Left renal cortex interstitium (tissue), 4 donors: ENCODE data around the gene ERMARD. TPM values are rescaled to one million over a fixed set of nuclear protein-coding genes. Genes with fewer than 3 reads are reported as not detected.
A peak's percentile ranks its signal among the peaks of the same experiment; 100 is the strongest.

Experiments
- DNase-seq, 4 donors: peaks; one replicate each; pipeline ENCODE4 v3.0.0-alpha.2; 2013; ENCODE audit warnings: low read depth in 4 of 4, low spot score in 2 of 4, missing footprints in 1 of 4
- polyA plus RNA-seq, 4 donors: library from polyadenylated mRNA; unstranded; fragments of 120-200 nt; gene quantifications; one replicate each; pipeline ENCODE4 v1.2.1, GENCODE V29; 2013; ENCODE audit not compliant: insufficient read length in 4 of 4

The ERMARD gene
- polyA plus RNA-seq = 10 to 100 TPM; 31.2 to 63.2 (median 43.3) TPM

DNA sequence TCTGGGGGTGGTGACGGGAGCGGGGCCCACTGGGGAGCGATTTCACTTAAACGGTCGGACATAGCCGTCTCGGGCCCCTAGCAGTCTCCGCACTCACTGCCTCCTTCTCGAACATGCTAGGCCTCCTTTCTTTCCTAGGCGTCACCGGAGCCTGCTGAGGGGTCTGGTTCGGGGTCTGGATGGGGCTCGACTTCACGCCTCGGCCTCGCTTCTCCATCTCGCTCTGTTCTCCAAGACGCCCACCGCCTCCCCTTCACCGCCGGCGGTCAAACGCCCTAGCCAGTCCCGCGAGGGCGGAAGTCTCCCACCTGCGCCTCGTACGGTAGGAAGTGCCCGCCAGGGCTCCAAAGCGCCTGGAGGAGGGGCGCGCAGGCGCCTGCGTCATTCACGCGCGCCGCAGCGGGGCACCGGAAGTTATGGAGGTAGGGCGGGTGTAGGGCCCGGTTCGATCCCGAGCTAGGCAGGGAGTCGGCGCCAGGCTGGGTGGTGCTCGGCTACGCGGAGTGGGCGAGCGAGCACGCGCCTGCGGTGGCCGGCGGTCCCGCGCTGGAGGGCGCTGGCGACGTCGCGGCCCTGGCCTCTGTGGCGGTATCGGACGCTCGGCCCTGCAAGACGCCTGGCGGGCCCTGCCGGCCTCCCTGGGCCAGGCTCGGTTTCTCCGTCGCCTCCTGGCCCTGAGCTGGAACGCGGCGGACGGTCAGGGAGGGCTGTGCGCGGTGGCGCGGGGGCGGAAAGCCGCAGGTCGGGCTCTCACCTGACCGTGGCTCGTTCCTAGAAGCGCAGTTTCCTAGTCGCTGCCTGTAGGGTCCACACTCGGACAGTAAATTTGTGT is at the start of gene ERMARD, which contains the start of gene DYNLT2:
TSS of gene ERMARD (plus strand) at position 381 of the 832 bp plus-strand sequence. CDS start at position 417, 36 bp downstream.
TSS of gene DYNLT2 (minus strand) at position 331 of the 832 bp plus-strand sequence. CDS start at position 217, 114 bp downstream.
- peak; percentile 90 to 91 (median 90) for DNase-seq

DNA sequence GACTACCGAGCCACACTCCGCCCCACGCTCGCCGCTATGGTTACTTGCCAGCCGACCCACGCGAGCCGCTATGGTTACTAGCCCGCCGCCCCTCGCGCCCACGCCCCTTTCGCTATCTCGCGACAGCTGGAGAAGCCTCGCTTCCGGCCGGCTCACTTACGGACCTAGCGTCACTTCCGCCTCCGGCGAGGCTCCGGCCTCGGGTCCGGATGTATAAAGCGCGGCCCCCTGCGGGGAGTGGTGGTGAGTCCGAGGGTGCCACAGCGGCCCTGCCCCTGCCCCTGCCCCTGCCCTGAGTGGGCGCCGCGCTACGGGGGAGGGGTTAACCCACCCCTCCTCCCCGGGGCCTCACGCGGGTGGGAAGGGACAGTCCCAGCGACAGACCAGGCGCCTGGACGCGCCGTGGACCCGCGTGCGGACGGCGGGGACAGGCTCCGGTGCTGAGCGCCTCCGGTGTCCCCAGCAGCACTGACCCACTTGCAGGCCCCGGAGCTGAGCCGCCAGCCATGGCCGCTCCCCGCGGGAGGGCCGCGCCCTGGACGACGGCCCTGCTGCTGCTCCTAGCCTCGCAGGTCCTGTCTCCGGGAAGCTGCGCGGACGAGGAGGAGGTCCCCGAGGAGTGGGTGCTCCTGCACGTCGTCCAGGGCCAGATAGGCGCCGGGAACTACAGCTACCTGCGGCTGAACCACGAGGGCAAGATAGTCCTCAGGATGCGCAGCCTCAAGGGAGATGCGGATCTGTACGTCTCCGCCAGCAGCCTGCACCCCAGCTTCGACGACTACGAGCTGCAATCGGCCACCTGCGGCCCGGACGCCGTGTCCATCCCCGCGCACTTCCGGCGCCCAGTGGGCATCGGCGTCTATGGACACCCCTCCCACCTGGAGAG is 49.2 kb upstream of the ERMARD start, which contains the start of the genes C6orf120 and WDR27:
TSS of gene C6orf120 (plus strand) at position 173 of the 886 bp plus-strand sequence. CDS start at position 507, 334 bp downstream.
TSS of gene WDR27 (minus strand) at position 76 of the 886 bp plus-strand sequence. CDS start 13,024 bp downstream, outside the sequence.
- peak; percentile 81 to 95 (median 90) for DNase-seq

DNA sequence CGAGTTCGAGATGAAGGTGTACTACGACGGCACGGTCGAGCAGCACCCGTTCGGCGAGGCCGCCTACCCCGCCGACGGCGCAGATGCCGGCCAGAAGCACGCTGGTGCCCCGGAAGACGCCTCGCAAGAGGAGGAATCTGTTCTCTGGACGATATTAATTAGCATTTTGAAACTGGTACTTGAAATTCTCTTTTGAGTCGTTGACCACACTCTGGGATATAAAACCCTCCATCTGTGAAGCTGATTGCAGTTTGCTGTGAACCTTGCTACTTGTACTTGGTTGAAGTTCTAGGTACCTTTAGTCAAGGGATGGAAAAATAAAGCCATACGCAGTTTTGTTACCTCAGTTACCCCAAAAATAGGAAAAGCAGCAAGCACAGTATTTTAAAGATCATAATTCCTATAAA is 48.6 kb upstream of the ERMARD start:
- DNase-seq = no peak

GRCh38 chr6:169707772-169708171 is 43.6 kb upstream of the ERMARD start:
- no peak for DNase-seq

GRCh38 chr6:169709293-169709692 is 42.1 kb upstream of the ERMARD start:
- no peak for DNase-seq

- DNase-seq = no peak
Measured at GRCh38 chr6:169710009-169710408, 41.4 kb upstream of the ERMARD start.

DNA sequence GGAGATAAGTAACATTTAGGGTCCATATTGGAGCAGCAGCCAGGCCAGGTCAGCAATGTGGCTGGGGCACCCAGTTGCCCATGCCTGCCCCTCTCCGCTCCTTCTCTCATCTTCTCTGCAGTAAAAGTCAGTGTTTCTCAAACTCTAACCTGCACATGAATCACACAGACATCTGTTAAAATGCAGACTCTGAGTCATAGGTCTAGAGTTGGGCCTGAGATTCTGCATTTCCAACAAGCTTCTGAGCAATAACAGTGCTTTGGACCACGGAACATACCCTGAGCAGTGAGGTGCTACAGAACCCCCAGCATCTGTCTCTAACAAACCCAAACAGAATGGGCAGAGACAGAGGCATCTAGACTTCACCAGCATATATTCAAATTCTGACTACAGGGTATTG is 37.2 kb upstream of the ERMARD start:
- no peak for DNase-seq

GRCh38 chr6:169714595-169714994 is 36.8 kb upstream of the ERMARD start:
- DNase-seq = no peak

DNA sequence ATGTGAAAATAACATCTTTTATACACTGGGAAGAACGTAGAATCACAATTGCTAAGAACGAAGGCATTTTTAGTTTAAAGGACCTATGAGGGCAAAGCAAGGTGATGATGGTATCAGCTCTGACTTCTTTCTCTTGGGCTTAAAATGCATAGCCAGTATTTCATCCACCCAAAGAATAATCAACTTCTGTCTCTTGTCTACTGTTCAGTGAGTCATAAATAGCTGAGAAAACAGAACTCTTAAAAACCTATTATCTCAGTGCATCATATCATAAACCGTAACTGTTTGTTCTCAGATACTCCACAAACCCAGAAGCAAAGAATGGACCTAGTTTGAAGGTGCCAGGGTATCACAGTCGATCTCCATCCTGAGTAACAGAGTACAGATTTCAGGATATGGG is 32.3 kb upstream of the ERMARD start:
- DNase-seq = no peak

- DNase-seq = no peak
Measured at GRCh38 chr6:169720207-169720855, 31.1 kb upstream of the ERMARD start.

DNA sequence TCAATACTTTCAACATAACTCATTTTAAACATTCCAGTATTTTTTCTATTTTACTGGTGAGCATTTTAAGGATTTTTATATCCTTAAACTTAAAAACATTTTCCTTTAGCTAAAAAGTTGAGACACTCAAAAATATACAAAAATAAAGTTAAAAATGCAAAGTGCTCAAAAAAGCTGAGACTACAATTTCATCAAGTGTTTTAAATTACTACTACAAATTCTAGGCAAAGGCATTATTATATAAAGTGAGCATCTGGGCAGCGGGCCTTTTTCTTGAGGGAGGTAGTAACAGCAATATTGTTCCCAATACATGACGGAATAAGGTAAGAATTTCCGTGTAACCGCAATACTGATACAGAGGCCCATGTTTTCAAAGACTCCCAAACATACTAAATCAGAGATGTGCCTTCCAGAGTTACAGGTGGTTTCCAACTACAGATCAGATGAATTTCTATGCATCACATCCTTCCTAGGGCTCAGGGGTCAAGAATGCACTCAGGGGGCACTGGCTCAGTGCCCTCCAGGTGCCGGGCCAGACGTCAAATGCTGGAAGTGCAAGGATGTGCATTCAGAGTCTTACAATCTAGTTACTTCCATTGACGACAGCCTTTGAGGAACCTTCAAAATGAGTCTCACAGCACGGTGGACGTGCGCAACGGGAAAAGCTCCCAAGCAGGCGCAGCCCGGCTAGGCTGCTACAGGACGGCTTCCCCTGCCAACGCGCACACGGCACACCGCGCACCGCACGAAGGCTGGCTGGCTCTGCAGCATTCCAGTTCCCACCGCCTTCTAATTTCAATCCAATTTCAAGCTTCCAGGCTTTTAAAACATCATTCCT is 28.8 kb upstream of the ERMARD start:
- DNase-seq = peak in 1 of 4 donors; percentile 36

DNA sequence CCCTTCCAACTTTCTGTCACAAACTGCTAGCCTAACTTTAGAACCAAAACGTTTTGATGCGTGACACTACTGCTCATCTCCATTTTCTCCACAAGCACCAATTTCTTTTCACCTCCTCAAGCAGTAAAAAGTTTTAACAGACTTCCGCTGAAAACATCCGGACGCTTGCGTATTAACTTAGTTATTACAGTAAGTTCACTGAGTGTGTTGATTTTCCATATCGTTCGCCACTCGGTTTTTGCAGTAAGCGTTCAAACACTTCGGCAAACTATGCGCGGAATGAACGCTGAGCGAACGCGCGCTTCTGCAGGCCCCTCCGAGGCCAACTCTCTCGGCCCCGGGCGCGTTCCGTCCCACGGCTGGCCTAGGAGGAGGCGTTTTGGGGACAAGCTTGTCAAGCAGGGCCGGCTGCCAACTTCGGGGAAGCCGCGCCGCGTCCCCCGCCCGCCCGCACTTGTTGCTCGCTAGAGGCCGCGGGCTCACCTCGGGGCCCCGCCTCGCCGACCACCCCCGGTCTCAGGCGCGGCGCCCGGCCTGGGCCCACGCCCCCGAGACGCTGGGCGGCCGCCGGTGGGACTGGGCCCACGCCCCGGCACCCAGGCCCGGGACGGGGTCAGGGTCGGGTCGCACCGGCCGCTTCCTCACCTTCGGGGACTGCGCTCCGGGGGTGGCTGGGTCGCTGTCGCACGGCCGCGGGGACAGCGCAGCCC is 28.1 kb upstream of the ERMARD start:
- DNase-seq = peak; percentile 50 to 60 (median 55)

- DNase-seq = no peak
Measured at GRCh38 chr6:169723991-169724493, 27.4 kb upstream of the ERMARD start.

GRCh38 chr6:169724494-169725124 is 26.8 kb upstream of the ERMARD start, which contains the start of gene PHF10:
Gene PHF10, minus strand, starts transcription at chr6:169724500. Its CDS starts 569 bp downstream, at chr6:169723931.
- DNase-seq = peak; percentile 47 to 69 (median 62)

GRCh38 chr6:169725125-169726048 is 26.0 kb upstream of the ERMARD start:
- DNase-seq = peak in 2 of 4 donors; percentile 42 to 66

- DNase-seq = no peak
Measured at GRCh38 chr6:169726049-169726400, 25.4 kb upstream of the ERMARD start.

DNA sequence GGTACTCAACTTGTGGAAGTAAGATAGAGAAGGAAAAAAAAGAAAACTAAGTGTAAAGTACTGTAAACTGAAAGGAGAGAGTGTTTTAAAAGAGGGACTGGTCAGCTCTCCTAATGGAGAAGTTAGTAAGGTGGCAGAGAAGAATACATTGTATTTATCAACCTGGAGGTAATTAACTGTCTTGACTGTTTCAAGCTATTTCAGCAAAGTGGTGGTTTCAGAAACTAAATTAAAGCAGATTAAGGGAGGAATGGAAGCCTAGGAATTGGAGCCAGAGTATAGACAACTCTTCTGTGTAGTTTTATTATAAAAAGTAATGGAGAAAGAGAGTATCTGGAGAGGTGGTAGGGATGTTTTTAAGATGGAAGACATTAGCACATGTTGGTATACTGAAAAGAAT is 24.5 kb upstream of the ERMARD start:
- DNase-seq = no peak
